Neutrophil (primary cell): ENCODE results near the gene PPARA.

Source experiments
- H3K27ac ChIP-seq: fragments of 200-600 bp; sonication (generic); 2 replicates; pipeline ENCODE4 v1.5.1; 2016; ENCODE audit warnings: mild to moderate bottlenecking, moderate library complexity
- H3K27me3 ChIP-seq: fragments of 200-600 bp; sonication (generic); 2 replicates; pipeline ENCODE4 v1.6.0; 2016; ENCODE audit warnings: mild to moderate bottlenecking
- H3K36me3 ChIP-seq: fragments of 200-600 bp; sonication (generic); 2 replicates; pipeline ENCODE4 v1.5.1; 2017
- H3K4me1 ChIP-seq, 2 experiments: fragments of 200-600 bp in 1 of 2; sonication (generic) in 1 of 2; 1 replicate in 1 of 2; 2 replicates in 1 of 2; pipeline versions ENCODE4 v1.5.1 to v1.6.1; 2013 to 2016; ENCODE audit warnings: low read depth in 1 of 2, low read length in 1 of 2, mild to moderate bottlenecking in 1 of 2, moderate library complexity in 1 of 2; ENCODE audit not compliant: control insufficient read depth in 1 of 2, insufficient read depth in 1 of 2
- H3K4me3 ChIP-seq, 2 experiments: fragments of 200-600 bp in 1 of 2; sonication (generic) in 1 of 2; 1 replicate in 1 of 2; 2 replicates in 1 of 2; pipeline ENCODE4 v1.5.1; 2013 to 2016; ENCODE audit warnings: low read depth in 1 of 2, low read length in 1 of 2, mild to moderate bottlenecking in 1 of 2, moderate library complexity in 1 of 2
- H3K9me3 ChIP-seq: fragments of 200-600 bp; sonication (generic); 2 replicates; pipeline ENCODE4 v1.5.1; 2016
- CTCF ChIP-seq: fragments of 200-600 bp; sonication (generic); IDR thresholded peaks from 2 replicates; pipeline ENCODE4 v1.5.1; 2016; ENCODE audit warnings: antibody characterized with exemption

The PPARA gene

GRCh38 chr22:46104170-46104880, 46.0 kb upstream of the PPARA start:
- TF ChIP-seq CTCF, result no peak
- Histone ChIP-seq H3K36me3 (peaks cover 100% of the 10 kb centered on the region), H3K27ac (no peak overlapping the region), H3K9me3 (no peaks in the 10 kb centered on the region), H3K4me3 (no peak overlapping the region), H3K27me3 (no peaks in the 10 kb centered on the region), H3K4me1 (no peaks in the 10 kb centered on the region)

GRCh38 chr22:46104881-46105493, 45.3 kb upstream of the PPARA start:
- no peaks in the 10 kb centered on the region for H3K9me3 ChIP-seq
- no peak for TF ChIP-seq CTCF
- no peak overlapping the region for H3K4me3 ChIP-seq
- peaks cover 100% of the 10 kb centered on the region for H3K36me3 ChIP-seq
- no peak overlapping the region for H3K27ac ChIP-seq
- no peaks in the 10 kb centered on the region for H3K4me1 ChIP-seq
- H3K27me3 ChIP-seq, result no peaks in the 10 kb centered on the region

GRCh38 chr22:46105494-46106278, 44.6 kb upstream of the PPARA start:
- Histone ChIP-seq H3K27ac (no peak overlapping the region), H3K27me3 (no peaks in the 10 kb centered on the region), H3K9me3 (no peaks in the 10 kb centered on the region), H3K4me1 (no peaks in the 10 kb centered on the region), H3K36me3 (peaks cover 100% of the 10 kb centered on the region), H3K4me3 (no peak overlapping the region)
- no peak for TF ChIP-seq CTCF

- H3K36me3 ChIP-seq, result peaks cover 99% of the 10 kb centered on the region
- no peak overlapping the region for H3K4me3 ChIP-seq
- no peak for TF ChIP-seq CTCF
- no peaks in the 10 kb centered on the region for H3K9me3 ChIP-seq
- H3K27me3 ChIP-seq, result no peaks in the 10 kb centered on the region
- no peaks in the 10 kb centered on the region for H3K4me1 ChIP-seq
- no peak overlapping the region for H3K27ac ChIP-seq
Measured at GRCh38 chr22:46106279-46107022, 43.9 kb upstream of the PPARA start.

GRCh38 chr22:46107089-46107664, 43.1 kb upstream of the PPARA start:
- Histone ChIP-seq H3K4me1 (no peaks in the 10 kb centered on the region), H3K27me3 (no peaks in the 10 kb centered on the region), H3K36me3 (peaks cover 98% of the 10 kb centered on the region), H3K4me3 (no peak overlapping the region), H3K27ac (no peak overlapping the region), H3K9me3 (no peaks in the 10 kb centered on the region)
- no peak for TF ChIP-seq CTCF
